AG20443 (cell line): ENCODE results near the gene PGK2.

Experiments used
- DNase-seq: peaks from one replicate; pipeline ENCODE4 v3.0.0; 2012; ENCODE audit warnings: low spot score, mixed read lengths

PGK2 gene

DNA sequence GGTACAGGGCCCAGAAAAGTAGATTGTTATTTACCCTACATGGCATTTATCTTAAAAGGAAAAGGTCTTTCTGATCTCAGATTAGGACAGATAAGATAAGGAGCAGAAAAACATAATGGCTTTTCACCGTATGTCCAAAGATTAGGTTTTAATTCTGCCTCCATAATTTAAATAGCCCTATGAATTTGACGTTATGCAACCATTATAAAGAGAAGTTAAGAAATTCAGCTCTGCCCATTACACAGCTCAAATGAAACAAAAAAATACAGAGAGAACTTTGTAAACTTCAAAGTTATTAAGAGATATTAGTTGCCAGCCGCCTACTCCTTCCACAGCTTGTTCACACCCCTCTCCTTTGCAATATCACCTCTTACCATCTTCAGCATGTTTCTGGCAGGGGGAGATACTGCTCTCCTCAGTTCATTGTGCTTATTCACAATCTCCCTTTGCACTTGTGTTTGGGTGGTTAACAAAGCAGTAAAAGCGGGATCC lies 51.0 kb downstream of the PGK2 start:
- no peak for DNase-seq
